Esophagus squamous epithelium (tissue), 4 donors: ENCODE data around the gene ABCC1.

Experiments
- POLR2A ChIP-seq, 4 donors: fragments of 450-650 bp; IDR thresholded peaks; one replicate each; pipeline ENCODE4 v1.6.1; 2017; ENCODE audit warnings: antibody characterized with exemption in 4 of 4, mild to moderate bottlenecking in 4 of 4, moderate library complexity in 3 of 4
- TF ChIP-seq, protein P1 (sequence below), 6 experiments: fragments of 450-650 bp in 4 of 6; fragments of 200-600 bp in 2 of 6; sonication (generic) in 2 of 6; IDR thresholded peaks; one replicate each; pipeline ENCODE4 v1.5.1; 2016 to 2019; ENCODE audit warnings: antibody characterized with exemption in 6 of 6, mild to moderate bottlenecking in 4 of 6, moderate library complexity in 4 of 6

DNA sequence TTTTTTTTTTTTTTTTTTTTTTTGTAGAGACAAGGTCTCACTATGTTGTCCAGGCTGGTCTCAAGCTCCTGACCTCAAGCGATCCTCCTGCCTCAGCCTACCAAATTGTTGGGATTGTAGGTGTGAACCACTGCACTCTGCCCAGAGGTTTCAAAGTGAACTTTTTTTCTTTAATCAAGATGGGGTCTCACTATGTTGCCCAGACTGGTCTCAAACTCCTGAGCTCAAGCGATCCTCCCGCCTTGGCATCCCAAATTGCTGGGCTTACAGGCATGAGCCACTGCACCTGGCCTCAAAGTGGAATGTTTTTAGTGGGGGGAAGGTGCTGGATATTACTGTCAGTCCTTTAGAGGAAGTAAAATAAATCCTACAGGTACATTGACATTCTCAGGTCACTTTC is 49.1 kb upstream of the ABCC1 start:
- TF ChIP-seq, protein P1, sequence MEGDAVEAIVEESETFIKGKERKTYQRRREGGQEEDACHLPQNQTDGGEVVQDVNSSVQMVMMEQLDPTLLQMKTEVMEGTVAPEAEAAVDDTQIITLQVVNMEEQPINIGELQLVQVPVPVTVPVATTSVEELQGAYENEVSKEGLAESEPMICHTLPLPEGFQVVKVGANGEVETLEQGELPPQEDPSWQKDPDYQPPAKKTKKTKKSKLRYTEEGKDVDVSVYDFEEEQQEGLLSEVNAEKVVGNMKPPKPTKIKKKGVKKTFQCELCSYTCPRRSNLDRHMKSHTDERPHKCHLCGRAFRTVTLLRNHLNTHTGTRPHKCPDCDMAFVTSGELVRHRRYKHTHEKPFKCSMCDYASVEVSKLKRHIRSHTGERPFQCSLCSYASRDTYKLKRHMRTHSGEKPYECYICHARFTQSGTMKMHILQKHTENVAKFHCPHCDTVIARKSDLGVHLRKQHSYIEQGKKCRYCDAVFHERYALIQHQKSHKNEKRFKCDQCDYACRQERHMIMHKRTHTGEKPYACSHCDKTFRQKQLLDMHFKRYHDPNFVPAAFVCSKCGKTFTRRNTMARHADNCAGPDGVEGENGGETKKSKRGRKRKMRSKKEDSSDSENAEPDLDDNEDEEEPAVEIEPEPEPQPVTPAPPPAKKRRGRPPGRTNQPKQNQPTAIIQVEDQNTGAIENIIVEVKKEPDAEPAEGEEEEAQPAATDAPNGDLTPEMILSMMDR (IDR thresholded peaks at IDR 0.05): no peak
- TF ChIP-seq POLR2A (IDR thresholded peaks at IDR 0.05): no peak
